Smooth muscle cell (in vitro differentiated cells): ENCODE results near the gene ADAM10. TPM values are rescaled to one million over a fixed set of nuclear protein-coding genes. Genes with fewer than 3 reads are reported as not detected.

ENCODE experiments used
- DNase-seq: peaks from one replicate; lab custom pipeline; 2025; ENCODE audit not compliant: unreplicated experiment; lab: John Stamatoyannopoulos, UW
- H2AFZ ChIP-seq: fragments of 200-600 bp; sonication (generic); 2 replicates; pipeline ENCODE4 v1.6.0; 2016; ENCODE audit warnings: antibody characterized with exemption, low read depth, mild to moderate bottlenecking
- H3F3A ChIP-seq: fragments of 200-600 bp; sonication (generic); 2 replicates; pipeline ENCODE4 v1.6.0; 2017; ENCODE audit warnings: antibody characterized with exemption, low read depth
- H3K27ac ChIP-seq: fragments of 200-600 bp; sonication (generic); 2 replicates; pipeline ENCODE4 v1.5.1; 2016; ENCODE audit warnings: low read depth, mild to moderate bottlenecking
- H3K27me3 ChIP-seq: fragments of 200-600 bp; sonication (generic); 2 replicates; pipeline ENCODE4 v1.6.1; 2016; ENCODE audit warnings: low read depth, mild to moderate bottlenecking
- H3K36me3 ChIP-seq: fragments of 200-600 bp; sonication (generic); 2 replicates; pipeline ENCODE4 v1.5.1; 2016; ENCODE audit warnings: low read depth
- H3K4me1 ChIP-seq: fragments of 200-600 bp; sonication (generic); 2 replicates; pipeline ENCODE4 v1.5.1; 2016; ENCODE audit warnings: low read depth
- H3K4me2 ChIP-seq: fragments of 200-600 bp; sonication (generic); 2 replicates; pipeline ENCODE4 v1.6.0; 2016; ENCODE audit warnings: mild to moderate bottlenecking
- H3K4me3 ChIP-seq: fragments of 200-600 bp; sonication (generic); 2 replicates; pipeline ENCODE4 v1.5.1; 2016; ENCODE audit warnings: mild to moderate bottlenecking
- H3K79me2 ChIP-seq: fragments of 200-600 bp; sonication (generic); 2 replicates; pipeline ENCODE4 v1.6.0; 2016; ENCODE audit warnings: low read depth, mild to moderate bottlenecking
- H3K9ac ChIP-seq: fragments of 200-600 bp; sonication (generic); 2 replicates; pipeline ENCODE4 v1.6.0; 2016; ENCODE audit warnings: low read depth
- H3K9me3 ChIP-seq: fragments of 200-600 bp; sonication (generic); replicated peaks from 2 replicates; pipeline ENCODE4 v1.5.1; 2016; ENCODE audit warnings: low read depth
- H4K20me1 ChIP-seq: fragments of 200-600 bp; sonication (generic); 2 replicates; pipeline ENCODE4 v1.6.0; 2016; ENCODE audit warnings: low read depth
- WGBS: methylation state at CpG from one replicate; pipeline ENCODE4 v1.1.7; 2016; ENCODE audit warnings: low lambda C conversion rate; 5-methylcytosine and 5-hydroxymethylcytosine counted together
- polyA plus RNA-seq: library from polyadenylated mRNA; unstranded; fragments of >200 nt; fragmentation: Nextera tagmentation; extraction: Ambion mirVana; gene quantifications from 2 replicates; pipeline ENCODE4 v1.2.1, GENCODE V29; 2016
- total RNA-seq: library from RNA; depleted of rRNA; stranded (reverse); fragments of >200 nt; gene quantifications from 2 replicates; pipeline ENCODE4 v1.2.3, GENCODE V29; 2014
- TF ChIP-seq, protein P1 (sequence below): fragments of 200-600 bp; sonication (generic); IDR thresholded peaks from 2 replicates; pipeline ENCODE4 v1.5.1; 2017; ENCODE audit warnings: borderline replicate concordance, mild to moderate bottlenecking, antibody characterized with exemption; ENCODE audit not compliant: insufficient read depth, poor library complexity, severe bottlenecking

ADAM10 gene
- total and polyA plus RNA-seq, 2 experiments from 2014 or later: 168 to 200 TPM

DNA sequence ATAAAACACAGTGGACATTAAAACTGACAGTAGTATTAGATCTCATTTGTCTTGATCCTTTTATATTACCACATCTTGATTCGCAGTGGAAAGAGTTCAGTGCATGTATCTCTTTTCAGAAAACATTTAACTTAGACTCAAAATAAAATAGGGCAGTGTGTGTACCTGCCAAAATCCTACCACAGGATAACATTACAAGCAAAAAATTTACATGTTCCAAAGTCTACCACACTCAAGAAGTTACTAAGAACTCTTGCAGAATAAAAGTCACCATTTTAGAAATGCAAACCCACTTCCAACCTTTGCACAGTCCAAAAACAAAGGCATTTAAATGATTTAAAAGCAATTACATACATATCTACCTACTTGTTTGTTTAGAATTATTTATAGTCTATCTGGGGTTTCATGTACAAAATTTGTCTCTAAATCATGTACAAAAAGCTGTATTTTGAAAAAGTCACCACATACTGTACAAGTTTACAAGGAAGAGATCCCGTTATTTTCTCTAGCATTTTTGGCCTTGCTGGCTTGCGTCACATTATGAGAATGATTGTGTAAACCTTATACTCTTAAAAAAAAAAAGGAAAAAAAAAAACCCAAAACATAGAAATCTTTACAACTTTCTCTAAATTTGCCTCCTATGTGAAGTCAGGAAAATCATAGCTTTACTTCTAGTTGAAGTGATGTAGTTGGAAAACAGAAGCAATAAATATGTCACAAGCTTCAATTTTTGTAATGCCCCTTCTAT is 153.8 kb downstream of the ADAM10 start:
- Histone ChIP-seq H3K4me3 (no peak overlapping the region), H3K36me3 (peaks cover 3% of the 10 kb centered on the region), H3K79me2 (no peaks in the 10 kb centered on the region), H3K9ac (no peak overlapping the region), H3K9me3 (no peaks in the 10 kb centered on the region), H4K20me1 (no peaks in the 10 kb centered on the region), H3K4me2 (no peak overlapping the region), H3F3A (no peaks in the 10 kb centered on the region), H3K27ac (no peak overlapping the region), H3K4me1 (no peaks in the 10 kb centered on the region), H2AFZ (no peak overlapping the region), H3K27me3 (no peaks in the 10 kb centered on the region)
- no peak for DNase-seq
- WGBS: 74% methylated on average over 3 of the region's 3 CpGs
- TF ChIP-seq, protein P1, sequence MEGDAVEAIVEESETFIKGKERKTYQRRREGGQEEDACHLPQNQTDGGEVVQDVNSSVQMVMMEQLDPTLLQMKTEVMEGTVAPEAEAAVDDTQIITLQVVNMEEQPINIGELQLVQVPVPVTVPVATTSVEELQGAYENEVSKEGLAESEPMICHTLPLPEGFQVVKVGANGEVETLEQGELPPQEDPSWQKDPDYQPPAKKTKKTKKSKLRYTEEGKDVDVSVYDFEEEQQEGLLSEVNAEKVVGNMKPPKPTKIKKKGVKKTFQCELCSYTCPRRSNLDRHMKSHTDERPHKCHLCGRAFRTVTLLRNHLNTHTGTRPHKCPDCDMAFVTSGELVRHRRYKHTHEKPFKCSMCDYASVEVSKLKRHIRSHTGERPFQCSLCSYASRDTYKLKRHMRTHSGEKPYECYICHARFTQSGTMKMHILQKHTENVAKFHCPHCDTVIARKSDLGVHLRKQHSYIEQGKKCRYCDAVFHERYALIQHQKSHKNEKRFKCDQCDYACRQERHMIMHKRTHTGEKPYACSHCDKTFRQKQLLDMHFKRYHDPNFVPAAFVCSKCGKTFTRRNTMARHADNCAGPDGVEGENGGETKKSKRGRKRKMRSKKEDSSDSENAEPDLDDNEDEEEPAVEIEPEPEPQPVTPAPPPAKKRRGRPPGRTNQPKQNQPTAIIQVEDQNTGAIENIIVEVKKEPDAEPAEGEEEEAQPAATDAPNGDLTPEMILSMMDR: no peak

GRCh38 chr15:58594898-58595297 is 154.6 kb downstream of the ADAM10 start:
- Histone ChIP-seq H3K27me3 (no peaks in the 10 kb centered on the region), H3K4me3 (no peak overlapping the region), H3K4me2 (no peak overlapping the region), H3K4me1 (no peaks in the 10 kb centered on the region), H3K79me2 (no peaks in the 10 kb centered on the region), H3F3A (no peaks in the 10 kb centered on the region), H3K27ac (no peak overlapping the region), H3K9me3 (no peaks in the 10 kb centered on the region), H4K20me1 (no peaks in the 10 kb centered on the region), H2AFZ (no peak overlapping the region), H3K36me3 (peaks cover 3% of the 10 kb centered on the region), H3K9ac (no peak overlapping the region)
- 100% methylated on average over 1 of the region's 1 CpG for WGBS
- DNase-seq: no peak
- TF ChIP-seq, protein P1: no peak

DNA sequence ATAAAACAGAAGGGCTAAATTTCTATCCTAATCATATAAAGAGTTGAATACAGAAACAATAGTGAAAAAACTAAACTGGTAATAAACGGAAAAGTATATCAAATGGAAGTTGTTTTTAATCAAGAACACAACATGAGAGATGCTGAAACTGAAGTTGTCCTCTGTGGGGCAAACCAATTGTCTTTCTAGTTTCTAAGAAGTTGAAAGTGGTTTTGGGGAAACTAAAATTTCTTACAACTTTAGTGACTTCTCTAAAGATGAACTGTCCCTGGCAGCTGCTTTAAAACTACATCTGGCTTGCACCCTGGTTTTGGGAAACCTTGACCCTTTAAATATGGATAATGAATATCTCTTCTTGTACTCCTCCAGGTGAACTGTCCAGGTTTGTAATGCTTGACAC is 155.6 kb downstream of the ADAM10 start:
- Histone ChIP-seq H3K36me3 (peaks cover 3% of the 10 kb centered on the region), H3K27me3 (no peaks in the 10 kb centered on the region), H2AFZ (no peak overlapping the region), H3K79me2 (no peaks in the 10 kb centered on the region), H4K20me1 (no peaks in the 10 kb centered on the region), H3K27ac (no peak overlapping the region), H3K9ac (no peak overlapping the region), H3K4me2 (no peak overlapping the region), H3K9me3 (no peaks in the 10 kb centered on the region), H3F3A (no peaks in the 10 kb centered on the region), H3K4me3 (no peak overlapping the region), H3K4me1 (no peaks in the 10 kb centered on the region)
- DNase-seq: no peak
- 100% methylated on average over 1 of the region's 1 CpG for WGBS
- TF ChIP-seq, protein P1: no peak

GRCh38 chr15:58590926-58591325 is 158.6 kb downstream of the ADAM10 start:
- Histone ChIP-seq H3K9ac (no peak overlapping the region), H3K27ac (no peak overlapping the region), H3K4me1 (no peaks in the 10 kb centered on the region), H3K9me3 (no peaks in the 10 kb centered on the region), H3K27me3 (no peaks in the 10 kb centered on the region), H3F3A (no peaks in the 10 kb centered on the region), H2AFZ (no peak overlapping the region), H3K79me2 (no peaks in the 10 kb centered on the region), H3K4me3 (no peak overlapping the region), H3K36me3 (no peaks in the 10 kb centered on the region), H3K4me2 (no peak overlapping the region), H4K20me1 (no peaks in the 10 kb centered on the region)
- WGBS: 10% methylated on average over 1 of the region's 1 CpG
- no peak for DNase-seq
- TF ChIP-seq, protein P1: no peak
